ENCODE data around the gene AQP6. TPM values are rescaled to one million over a fixed set of nuclear protein-coding genes. Genes with fewer than 3 reads are reported as not detected.
"Not testable (repeated sequence)": the region's sequence is repeated elsewhere in the genome, so short reads cannot be mapped to it uniquely, and the experiment has no call there.

The AQP6 gene
- total and polyA plus RNA-seq, 2 donors (not counting 3 experiments of a cell fraction or from before 2014, with no cell fraction given), result 0.04 TPM; not detected in 1

DNA sequence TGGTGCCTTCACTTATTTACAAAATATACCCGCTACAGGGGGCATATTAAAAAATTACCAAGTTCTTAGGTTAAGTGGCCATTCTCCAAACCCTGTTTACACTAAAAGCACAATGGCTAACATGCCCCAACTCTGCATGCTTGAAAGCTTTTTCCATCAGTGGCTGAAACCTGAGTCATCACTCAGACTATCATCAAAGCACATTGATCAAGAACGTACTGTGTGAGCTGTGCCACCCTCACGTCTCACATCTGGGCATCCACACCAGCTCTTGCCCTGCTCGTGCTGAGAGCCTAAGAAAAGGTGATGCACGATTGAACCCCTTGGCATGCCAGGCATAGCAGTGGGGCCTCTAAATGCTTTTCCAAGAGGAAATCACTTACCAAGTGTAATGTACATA is 13.2 kb downstream of the AQP6 start:
- POLR2A ChIA-PET, result no interaction called here
- BruUV-seq (replicated peaks), result no TSS peak
- Histone ChIP-seq H3K4me2 (ENCODE audit: insufficient read depth, low read length) (no peak overlapping the region), H3K9ac (replicated peaks; ENCODE audit: extremely low read depth, insufficient read depth, low read length) (no peak overlapping the region), H3K36me3 (ENCODE audit: control insufficient read depth in 2 of 2, extremely low read depth in 1 of 2, insufficient read depth in 2 of 2, low read length in 2 of 2) (peaks cover 0 to 7% of the 10 kb centered on the region in 2 experiments), H4K20me1 (replicated peaks; ENCODE audit: control insufficient read depth, extremely low read depth, insufficient read depth, low read length) (no peaks in the 10 kb centered on the region), H3K4me1 (ENCODE audit: control insufficient read depth, extremely low read depth, insufficient read depth, low read length) (peaks cover 14% of the 10 kb centered on the region), H3K9me3 (replicated peaks; ENCODE audit: control insufficient read depth, insufficient read depth, low read length) (no peaks in the 10 kb centered on the region), H3K4me3 (replicated peaks in 1 of 3; ENCODE audit: insufficient read depth in 1 of 3, low read depth in 1 of 3, low read length in 3 of 3) (no peak overlapping the region), H3K27ac (ENCODE audit: insufficient read depth, low read depth, low read length) (no peak overlapping the region), H3K27me3 (ENCODE audit: control insufficient read depth in 2 of 2, insufficient read depth in 2 of 2, low read length in 2 of 2) (no peaks in the 10 kb centered on the region), H3K9me1 (replicated peaks; ENCODE audit: control insufficient read depth, extremely low read depth, insufficient read depth, low read length) (no peaks in the 10 kb centered on the region), H2AFZ (ENCODE audit: low read depth, low read length) (no peak overlapping the region), H3K79me2 (ENCODE audit: control insufficient read depth, insufficient read depth, low read length) (no peaks in the 10 kb centered on the region)
- intact Hi-C loops (cut with micrococcal nuclease) (loop anchor here (2.0 kb wide), 1 partner anchor 19 kb away; no protein-coding TSS in a partner anchor), dilution Hi-C loops (cut with MboI; ENCODE audit: extremely low pct_ligation_motif_present, low sequenced_read_pairs) (no loop called here)
- CTCF ChIA-PET, result interaction anchor here (0.6 to 1.5 kb wide), 5 partner anchors 10 to 70 kb away, joined by 3 to 6 read pairs (median 4); no protein-coding TSS in a partner anchor
- TF ChIP-seq, protein P1, sequence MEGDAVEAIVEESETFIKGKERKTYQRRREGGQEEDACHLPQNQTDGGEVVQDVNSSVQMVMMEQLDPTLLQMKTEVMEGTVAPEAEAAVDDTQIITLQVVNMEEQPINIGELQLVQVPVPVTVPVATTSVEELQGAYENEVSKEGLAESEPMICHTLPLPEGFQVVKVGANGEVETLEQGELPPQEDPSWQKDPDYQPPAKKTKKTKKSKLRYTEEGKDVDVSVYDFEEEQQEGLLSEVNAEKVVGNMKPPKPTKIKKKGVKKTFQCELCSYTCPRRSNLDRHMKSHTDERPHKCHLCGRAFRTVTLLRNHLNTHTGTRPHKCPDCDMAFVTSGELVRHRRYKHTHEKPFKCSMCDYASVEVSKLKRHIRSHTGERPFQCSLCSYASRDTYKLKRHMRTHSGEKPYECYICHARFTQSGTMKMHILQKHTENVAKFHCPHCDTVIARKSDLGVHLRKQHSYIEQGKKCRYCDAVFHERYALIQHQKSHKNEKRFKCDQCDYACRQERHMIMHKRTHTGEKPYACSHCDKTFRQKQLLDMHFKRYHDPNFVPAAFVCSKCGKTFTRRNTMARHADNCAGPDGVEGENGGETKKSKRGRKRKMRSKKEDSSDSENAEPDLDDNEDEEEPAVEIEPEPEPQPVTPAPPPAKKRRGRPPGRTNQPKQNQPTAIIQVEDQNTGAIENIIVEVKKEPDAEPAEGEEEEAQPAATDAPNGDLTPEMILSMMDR (IDR thresholded peaks at IDR 0.05; ENCODE audit: extremely low read depth in 1 of 2, insufficient read depth in 1 of 2, low read depth in 1 of 2, low read length in 2 of 2), result no peak
- TF ChIP-seq MYC (IDR thresholded peaks at IDR 0.05; ENCODE audit: low read depth, low read length), result no peak
- TF ChIP-seq, protein P2, sequence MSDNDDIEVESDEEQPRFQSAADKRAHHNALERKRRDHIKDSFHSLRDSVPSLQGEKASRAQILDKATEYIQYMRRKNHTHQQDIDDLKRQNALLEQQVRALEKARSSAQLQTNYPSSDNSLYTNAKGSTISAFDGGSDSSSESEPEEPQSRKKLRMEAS (IDR thresholded peaks at IDR 0.05; ENCODE audit: insufficient read depth, insufficient read length), result no peak
- TF ChIP-seq EZH2 (IDR thresholded peaks at IDR 0.05; ENCODE audit: borderline replicate concordance, low read depth, low read length, severe bottlenecking), result no peak
- no peak for TF ChIP-seq GATA2 (IDR thresholded peaks at IDR 0.05; ENCODE audit: insufficient read depth, insufficient read length, low read depth, low read length)
- no peak for TF ChIP-seq POLR2A (IDR thresholded peaks at IDR 0.05; ENCODE audit: low read depth, low read length)
- no peak for TF ChIP-seq FOS (IDR thresholded peaks at IDR 0.05; ENCODE audit: borderline replicate concordance, insufficient read depth, low read length)
- TF ChIP-seq JUN (IDR thresholded peaks at IDR 0.05; ENCODE audit: borderline replicate concordance, insufficient read depth, insufficient read length, low read depth), result no peak
- TF ChIP-seq POLR2AphosphoS5 (IDR thresholded peaks at IDR 0.05; ENCODE audit: insufficient read depth, low read depth, low read length), result no peak
- FAIRE-seq (no peak), DNase-seq (ENCODE audit: low read depth, low spot score) (no peak)

DNA sequence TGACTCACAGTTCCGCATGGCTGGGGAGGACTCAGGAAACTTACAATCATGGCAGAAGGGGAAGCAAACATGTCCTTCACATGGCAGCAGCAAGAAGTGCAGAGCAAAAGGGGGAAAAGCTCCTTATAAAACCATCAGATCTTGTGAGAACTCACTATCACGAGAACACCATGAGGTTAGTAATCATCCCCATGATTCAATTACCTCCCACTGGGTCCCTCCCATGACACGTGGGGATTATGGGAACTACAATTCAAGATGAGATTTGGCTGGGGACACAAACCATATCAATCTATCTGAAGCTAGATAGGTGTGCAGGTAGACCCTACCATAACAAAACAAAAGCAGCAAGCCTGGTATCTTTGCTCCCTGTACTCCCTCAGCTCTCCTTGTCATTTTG is 13.7 kb downstream of the AQP6 start:
- H3K9ac ChIP-seq (replicated peaks; ENCODE audit: extremely low read depth, insufficient read depth, low read length); H3K9me3 ChIP-seq (replicated peaks; ENCODE audit: control insufficient read depth, insufficient read depth, low read length); H3K36me3 ChIP-seq (ENCODE audit: control insufficient read depth in 2 of 2, extremely low read depth in 1 of 2, insufficient read depth in 2 of 2, low read length in 2 of 2); H3K27ac ChIP-seq (ENCODE audit: insufficient read depth, low read depth, low read length); dilution Hi-C loops (cut with MboI; ENCODE audit: extremely low pct_ligation_motif_present, low sequenced_read_pairs); H3K79me2 ChIP-seq (ENCODE audit: control insufficient read depth, insufficient read depth, low read length); BruUV-seq (replicated peaks); H3K4me3 ChIP-seq (replicated peaks in 1 of 3; ENCODE audit: insufficient read depth in 1 of 3, low read depth in 1 of 3, low read length in 3 of 3); H3K27me3 ChIP-seq (ENCODE audit: control insufficient read depth in 2 of 2, insufficient read depth in 2 of 2, low read length in 2 of 2); H3K4me2 ChIP-seq (ENCODE audit: insufficient read depth, low read length); H2AFZ ChIP-seq (ENCODE audit: low read depth, low read length); POLR2A ChIA-PET; intact Hi-C loops (cut with micrococcal nuclease); FAIRE-seq; H4K20me1 ChIP-seq (replicated peaks; ENCODE audit: control insufficient read depth, extremely low read depth, insufficient read depth, low read length); DNase-seq (ENCODE audit: low read depth, low spot score); H3K9me1 ChIP-seq (replicated peaks; ENCODE audit: control insufficient read depth, extremely low read depth, insufficient read depth, low read length): not testable (repeated sequence)
- CTCF ChIA-PET, result interaction anchor here (0.6 to 1.5 kb wide), 4 partner anchors 9 to 19 kb away, joined by 3 to 6 read pairs (median 4); no protein-coding TSS in a partner anchor
- peaks cover 14% of the 10 kb centered on the region for H3K4me1 ChIP-seq (ENCODE audit: control insufficient read depth, extremely low read depth, insufficient read depth, low read length)

All from endothelial cell of umbilical vein (primary cell).